ENCODE data around the gene ATP9A.

ATP9A gene

GRCh38 chr20:51620432-51620831, 147.8 kb downstream of the ATP9A start:
- TF ChIP-seq TAF1 (IDR thresholded peaks at IDR 0.05; ENCODE audit: borderline replicate concordance, insufficient read depth, low read length): no peak
- TF ChIP-seq REST (IDR thresholded peaks at IDR 0.05; ENCODE audit: insufficient read depth in 1 of 2, low read depth in 2 of 2, low read length in 2 of 2): no peak
- no peak for TF ChIP-seq FOXP2 (optimal IDR thresholded peaks at IDR 0.05; ENCODE audit: borderline replicate concordance, extremely low read depth, extremely low read length, insufficient read depth)
- TF ChIP-seq POLR2AphosphoS5 (IDR thresholded peaks at IDR 0.05; ENCODE audit: low read depth, low read length): no peak
- no peak for TF ChIP-seq SIN3A (IDR thresholded peaks at IDR 0.05; ENCODE audit: borderline replicate concordance, insufficient read depth, low read length)

- TF ChIP-seq TAF1 (IDR thresholded peaks at IDR 0.05; ENCODE audit: borderline replicate concordance, insufficient read depth, low read length) (no peak), POLR2AphosphoS5 (IDR thresholded peaks at IDR 0.05; ENCODE audit: low read depth, low read length) (no peak), FOXP2 (optimal IDR thresholded peaks at IDR 0.05; ENCODE audit: borderline replicate concordance, extremely low read depth, extremely low read length, insufficient read depth) (no peak), SIN3A (IDR thresholded peaks at IDR 0.05; ENCODE audit: borderline replicate concordance, insufficient read depth, low read length) (no peak), REST (IDR thresholded peaks at IDR 0.05; ENCODE audit: insufficient read depth in 1 of 2, low read depth in 2 of 2, low read length in 2 of 2) (no peak)
Measured at GRCh38 chr20:51616060-51616459, 152.1 kb downstream of the ATP9A start.

- TF ChIP-seq SIN3A (IDR thresholded peaks at IDR 0.05; ENCODE audit: borderline replicate concordance, insufficient read depth, low read length) (no peak), FOXP2 (optimal IDR thresholded peaks at IDR 0.05; ENCODE audit: borderline replicate concordance, extremely low read depth, extremely low read length, insufficient read depth) (no peak), TAF1 (IDR thresholded peaks at IDR 0.05; ENCODE audit: borderline replicate concordance, insufficient read depth, low read length) (no peak), REST (IDR thresholded peaks at IDR 0.05; ENCODE audit: insufficient read depth in 1 of 2, low read depth in 2 of 2, low read length in 2 of 2) (no peak), POLR2AphosphoS5 (IDR thresholded peaks at IDR 0.05; ENCODE audit: low read depth, low read length) (no peak)
Measured at GRCh38 chr20:51614687-51615086, 153.5 kb downstream of the ATP9A start.

- TF ChIP-seq TAF1 (IDR thresholded peaks at IDR 0.05; ENCODE audit: borderline replicate concordance, insufficient read depth, low read length) (no peak), REST (IDR thresholded peaks at IDR 0.05; ENCODE audit: insufficient read depth in 1 of 2, low read depth in 2 of 2, low read length in 2 of 2) (no peak), SIN3A (IDR thresholded peaks at IDR 0.05; ENCODE audit: borderline replicate concordance, insufficient read depth, low read length) (no peak), FOXP2 (optimal IDR thresholded peaks at IDR 0.05; ENCODE audit: borderline replicate concordance, extremely low read depth, extremely low read length, insufficient read depth) (no peak), POLR2AphosphoS5 (IDR thresholded peaks at IDR 0.05; ENCODE audit: low read depth, low read length) (no peak)
Measured at GRCh38 chr20:51613580-51613979, 154.6 kb downstream of the ATP9A start.

GRCh38 chr20:51612896-51613295, 155.3 kb downstream of the ATP9A start:
- no peak for TF ChIP-seq TAF1 (IDR thresholded peaks at IDR 0.05; ENCODE audit: borderline replicate concordance, insufficient read depth, low read length)
- TF ChIP-seq SIN3A (IDR thresholded peaks at IDR 0.05; ENCODE audit: borderline replicate concordance, insufficient read depth, low read length): no peak
- no peak for TF ChIP-seq FOXP2 (optimal IDR thresholded peaks at IDR 0.05; ENCODE audit: borderline replicate concordance, extremely low read depth, extremely low read length, insufficient read depth)
- no peak for TF ChIP-seq POLR2AphosphoS5 (IDR thresholded peaks at IDR 0.05; ENCODE audit: low read depth, low read length)
- TF ChIP-seq REST (IDR thresholded peaks at IDR 0.05; ENCODE audit: insufficient read depth in 1 of 2, low read depth in 2 of 2, low read length in 2 of 2): no peak

Data from PFSK-1 (cell line).